Measurements from ENCODE around the gene KDM8.

GRCh38 chr16:27193300-27193990, 9.9 kb upstream of the KDM8 start:
- TF ChIP-seq CTCF (IDR thresholded peaks at IDR 0.05) = no peak
- TF ChIP-seq POLR2A (IDR thresholded peaks at IDR 0.05) = no peak
- no peak for TF ChIP-seq POLR2AphosphoS5 (IDR thresholded peaks at IDR 0.05)

Data from sigmoid colon (tissue), 4 donors.